DOHH2 (cell line): ENCODE measurements around the gene LRRC23.

Experiments
- H3F3A ChIP-seq: fragments of 200-600 bp; sonication (generic), shearing (Covaris generic); 2 replicates; pipeline ENCODE4 v1.6.0; 2016; ENCODE audit warnings: antibody characterized with exemption, mild to moderate bottlenecking; ENCODE audit not compliant: control insufficient read depth, insufficient read depth
- H3K27ac ChIP-seq: fragments of 200-600 bp; sonication (generic); 2 replicates; pipeline ENCODE4 v1.5.1; 2014; ENCODE audit warnings: low read depth, mild to moderate bottlenecking, low read length, moderate library complexity
- H3K27me3 ChIP-seq: fragments of 200-600 bp; sonication (generic); 2 replicates; pipeline ENCODE4 v1.6.1; 2014; ENCODE audit warnings: mild to moderate bottlenecking, low read length, mixed read lengths; ENCODE audit not compliant: control insufficient read depth
- H3K36me3 ChIP-seq: fragments of 200-600 bp; sonication (generic); 2 replicates; pipeline ENCODE4 v1.6.1; 2014; ENCODE audit warnings: mild to moderate bottlenecking, low read length, moderate library complexity, mixed read lengths; ENCODE audit not compliant: control insufficient read depth
- H3K4me1 ChIP-seq: fragments of 200-600 bp; sonication (generic); 2 replicates; pipeline ENCODE4 v1.6.1; 2014; ENCODE audit warnings: mild to moderate bottlenecking, low read length, mixed read lengths; ENCODE audit not compliant: control insufficient read depth
- H3K4me2 ChIP-seq: fragments of 200-600 bp; sonication (generic); 2 replicates; pipeline ENCODE4 v1.6.0; 2014; ENCODE audit warnings: mild to moderate bottlenecking, low read length, moderate library complexity
- H3K4me3 ChIP-seq: fragments of 200-600 bp; sonication (generic); 2 replicates; pipeline ENCODE4 v1.5.1; 2014; ENCODE audit warnings: mild to moderate bottlenecking, low read length, mixed read lengths
- H3K79me2 ChIP-seq: fragments of 200-600 bp; sonication (generic); 2 replicates; pipeline ENCODE4 v1.6.1; 2014; ENCODE audit warnings: mild to moderate bottlenecking, low read length, mixed read lengths; ENCODE audit not compliant: control insufficient read depth
- H3K9me2 ChIP-seq: fragments of 200-600 bp; sonication (generic); replicated peaks from 2 replicates; pipeline ENCODE4 v1.6.1; 2014; ENCODE audit warnings: mild to moderate bottlenecking, low read length, mixed read lengths; ENCODE audit not compliant: control insufficient read depth
- H3K9me3 ChIP-seq: fragments of 200-600 bp; sonication (generic); 2 replicates; pipeline ENCODE4 v1.6.1; 2014; ENCODE audit warnings: antibody characterized with exemption, low read length, mixed read lengths; ENCODE audit not compliant: control insufficient read depth, insufficient read depth
- H4K20me1 ChIP-seq: fragments of 200-600 bp; sonication (generic); 2 replicates; pipeline ENCODE4 v1.6.0; 2014; ENCODE audit warnings: low read depth, mild to moderate bottlenecking, antibody characterized with exemption, low read length, moderate library complexity; ENCODE audit not compliant: control insufficient read depth, insufficient read depth
- CTCF ChIP-seq: fragments of 200-600 bp; sonication (generic); IDR thresholded peaks from one replicate; pipeline ENCODE4 v1.5.1; 2014; ENCODE audit warnings: antibody characterized with exemption, mild to moderate bottlenecking, low read depth, low read length; ENCODE audit not compliant: poor library complexity, severe bottlenecking
- EZH2phosphoT487 ChIP-seq: fragments of 200-600 bp; sonication (generic); IDR thresholded peaks from 2 replicates; pipeline ENCODE4 v1.6.1; 2017; ENCODE audit warnings: borderline replicate concordance, mild to moderate bottlenecking, antibody characterized with exemption, low read length, moderate library complexity, mixed read lengths

The LRRC23 gene

GRCh38 chr12:6961278-6961694 lies 56.7 kb downstream of the LRRC23 start:
- H3K4me1 ChIP-seq = peaks cover 68% of the 10 kb centered on the region
- H3K4me3 ChIP-seq = peak overlapping the region; percentile 19
- H3K9me3 ChIP-seq = no peaks in the 10 kb centered on the region
- peak overlapping the region; percentile 49 for H3K4me2 ChIP-seq
- peaks cover 19% of the 10 kb centered on the region for H3F3A ChIP-seq
- no peaks in the 10 kb centered on the region for H3K79me2 ChIP-seq
- H3K9me2 ChIP-seq = no peaks in the 10 kb centered on the region
- H4K20me1 ChIP-seq = no peaks in the 10 kb centered on the region; the same call in none of the 2 replicates
- TF ChIP-seq CTCF = no peak
- H3K27ac ChIP-seq = no peak overlapping the region
- H3K27me3 ChIP-seq = peaks cover 60% of the 10 kb centered on the region
- peaks cover 24% of the 10 kb centered on the region for H3K36me3 ChIP-seq

DNA sequence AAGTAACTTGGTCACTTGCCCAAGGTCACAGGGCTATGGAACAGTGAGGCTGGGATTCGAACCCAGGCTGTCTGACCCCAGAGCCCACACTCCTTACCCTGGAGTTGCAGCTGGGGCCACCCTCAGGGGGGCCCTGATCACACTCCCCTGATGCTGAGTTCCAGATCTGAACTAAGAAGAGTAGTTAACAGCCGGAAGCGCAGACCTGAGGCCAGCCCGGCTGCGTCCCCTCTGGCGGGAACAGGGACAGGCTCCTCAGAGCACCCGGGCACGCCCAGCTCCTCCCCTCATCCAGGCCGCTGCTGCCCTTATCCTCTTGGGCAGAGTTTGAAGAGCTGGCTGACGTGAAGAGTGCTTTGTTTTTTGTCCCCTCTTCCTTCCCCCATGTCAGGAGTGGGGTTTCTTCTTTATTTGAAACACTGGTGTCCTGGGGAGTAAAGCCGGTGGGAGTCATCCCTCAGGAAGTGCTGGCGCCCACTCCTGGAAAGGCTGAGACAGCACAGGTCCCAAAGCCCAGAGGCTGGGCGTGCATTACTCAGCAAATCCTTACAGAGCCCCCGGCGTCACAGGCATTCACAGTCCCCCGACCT lies 57.2 kb downstream of the LRRC23 start:
- peaks cover 63% of the 10 kb centered on the region for H3K4me1 ChIP-seq
- peaks cover 23% of the 10 kb centered on the region for H3F3A ChIP-seq
- no peak overlapping the region for H3K27ac ChIP-seq
- no peaks in the 10 kb centered on the region; the same call in none of the 2 replicates for H4K20me1 ChIP-seq
- H3K9me3 ChIP-seq = no peaks in the 10 kb centered on the region
- TF ChIP-seq CTCF (peak; percentile 58), EZH2phosphoT487 (no peak)
- no peaks in the 10 kb centered on the region for H3K79me2 ChIP-seq
- H3K36me3 ChIP-seq = peaks cover 28% of the 10 kb centered on the region
- peak overlapping the region; percentile 19 for H3K4me3 ChIP-seq
- H3K9me2 ChIP-seq = no peaks in the 10 kb centered on the region
- H3K27me3 ChIP-seq = peaks cover 55% of the 10 kb centered on the region
- peak overlapping the region; percentile 49 for H3K4me2 ChIP-seq

DNA sequence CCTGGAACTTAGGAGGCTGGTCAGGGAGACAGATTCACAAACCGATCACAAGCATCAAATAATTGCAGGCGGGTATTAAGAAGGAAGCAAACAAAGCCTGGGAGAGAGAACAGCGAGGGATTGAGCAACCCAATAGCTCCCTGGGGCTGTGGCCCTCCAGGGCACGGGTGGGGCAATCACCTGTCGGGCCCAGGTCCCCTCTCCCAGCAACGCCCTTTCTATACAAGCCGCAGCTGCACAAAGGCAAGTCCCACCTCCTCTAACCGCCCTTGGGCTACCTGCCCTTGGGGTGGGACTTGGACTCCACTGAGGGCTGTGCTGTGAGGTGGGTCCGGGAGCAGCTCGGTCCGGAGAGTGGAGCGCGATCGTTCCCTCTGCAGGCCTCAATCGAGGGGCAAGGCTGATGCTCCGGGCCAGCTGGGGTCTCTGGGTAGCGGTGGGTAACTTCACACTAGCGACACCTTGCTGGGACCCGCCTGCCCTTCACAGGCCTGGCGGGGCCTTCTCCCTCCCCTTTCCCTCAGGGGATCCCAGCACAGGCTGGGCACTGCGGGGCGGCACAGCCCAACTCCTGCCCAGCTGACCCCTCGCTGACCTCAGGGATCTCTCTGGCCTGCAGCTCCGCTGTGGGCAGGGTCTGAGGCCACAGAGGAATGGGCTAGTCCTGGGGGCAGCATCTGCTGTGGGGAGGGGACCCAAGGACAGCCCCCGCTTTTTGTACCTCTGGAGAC lies 57.8 kb downstream of the LRRC23 start:
- no peaks in the 10 kb centered on the region for H3K9me2 ChIP-seq
- H3K4me2 ChIP-seq = peak overlapping the region; percentile 49
- H3K4me3 ChIP-seq = peak overlapping the region; percentile 19; the same call in 1 of the 2 replicates
- no peak overlapping the region for H3K27ac ChIP-seq
- peaks cover 25% of the 10 kb centered on the region for H3F3A ChIP-seq
- H3K79me2 ChIP-seq = no peaks in the 10 kb centered on the region
- peaks cover 35% of the 10 kb centered on the region for H3K36me3 ChIP-seq
- peaks cover 63% of the 10 kb centered on the region for H3K4me1 ChIP-seq
- no peak for TF ChIP-seq CTCF
- TF ChIP-seq EZH2phosphoT487 = no peak
- H4K20me1 ChIP-seq = no peaks in the 10 kb centered on the region; the same call in none of the 2 replicates
- peaks cover 48% of the 10 kb centered on the region for H3K27me3 ChIP-seq
- no peaks in the 10 kb centered on the region for H3K9me3 ChIP-seq
